ENCODE data around the gene KRT40.

KRT40 gene

DNA sequence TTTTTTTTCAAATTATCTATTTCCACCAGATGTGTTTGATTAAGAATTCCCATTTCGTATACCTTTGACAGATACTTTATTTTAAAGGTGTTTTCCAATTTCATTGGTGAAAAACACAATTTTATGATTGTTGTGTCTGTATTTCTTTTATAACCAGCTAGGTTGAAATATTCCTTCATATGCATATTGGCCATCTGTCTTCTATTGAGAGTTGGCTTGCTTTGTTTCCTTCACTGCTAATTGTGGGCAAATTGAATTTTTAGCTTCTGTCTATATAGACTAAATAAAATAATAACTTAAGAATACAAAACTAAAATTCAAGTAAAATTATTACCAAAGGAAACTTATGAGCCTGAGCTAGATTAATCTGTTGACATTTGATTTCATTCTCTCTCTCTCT lies 11.0 kb upstream of the KRT40 start:
- no peak for DNase-seq

DNA sequence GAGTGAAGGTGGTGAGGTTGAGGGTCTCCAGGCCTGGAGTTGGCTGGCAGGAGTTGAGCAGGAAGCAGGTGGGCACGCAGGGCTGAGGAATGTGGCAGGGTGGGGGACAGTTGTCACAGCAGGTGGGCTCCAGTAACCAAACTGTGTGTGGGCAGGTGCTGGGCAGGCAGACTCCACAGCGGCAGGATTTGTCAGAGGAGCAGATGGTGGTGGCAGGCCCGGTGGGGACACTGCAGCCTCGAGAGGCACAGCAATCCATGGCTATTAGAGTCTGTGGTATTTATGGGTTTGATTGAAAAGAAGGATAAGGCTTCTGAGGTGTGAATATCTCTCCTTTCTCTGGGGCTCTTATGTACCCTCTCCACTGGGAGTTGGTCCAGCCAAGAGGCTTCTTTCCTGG lies 9.7 kb upstream of the KRT40 start, which contains the start of gene KRTAP3-3:
Gene KRTAP3-3, minus strand, starts transcription at position 326 of the 400 bp plus-strand sequence. Its CDS starts 67 bp downstream, at position 259.
- DNase-seq, result no peak

DNA sequence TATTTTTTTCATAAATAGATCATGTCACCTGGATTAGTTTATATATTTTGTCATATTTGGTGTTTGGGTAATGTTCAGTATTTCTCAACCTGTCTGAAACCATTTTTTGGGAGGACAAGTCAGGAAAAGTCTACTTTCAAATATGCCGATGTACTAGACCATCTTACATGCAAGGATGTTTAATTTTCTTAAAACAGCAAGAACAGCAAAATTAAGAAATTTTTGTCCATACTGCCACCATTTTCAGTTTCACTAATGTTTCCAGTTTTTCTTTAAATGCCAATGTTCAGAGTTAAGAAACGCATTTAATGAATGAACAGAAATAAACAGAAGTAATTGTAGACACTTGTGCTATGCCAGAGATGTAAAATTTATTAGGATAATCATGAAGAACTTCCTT lies 9.0 kb upstream of the KRT40 start:
- DNase-seq, result no peak

DNA sequence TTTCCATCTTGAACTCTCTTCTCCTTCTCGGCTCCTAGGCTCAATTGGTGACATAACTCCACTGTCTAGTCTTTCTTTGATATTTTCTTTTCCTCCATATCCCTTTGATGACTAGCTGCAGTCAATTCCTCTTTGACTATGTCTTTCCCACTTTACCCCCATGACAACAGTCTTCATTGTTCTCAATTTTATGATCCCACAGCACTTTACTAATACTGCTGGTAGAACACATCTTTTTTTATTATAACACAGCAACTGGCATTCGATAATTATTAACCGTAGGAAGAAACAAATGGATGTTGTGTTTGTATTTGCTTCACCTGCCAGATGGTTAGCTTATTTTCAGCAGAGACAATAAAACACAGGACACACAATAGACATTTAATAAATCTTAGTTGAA lies 8.5 kb upstream of the KRT40 start:
- DNase-seq, result no peak

DNA sequence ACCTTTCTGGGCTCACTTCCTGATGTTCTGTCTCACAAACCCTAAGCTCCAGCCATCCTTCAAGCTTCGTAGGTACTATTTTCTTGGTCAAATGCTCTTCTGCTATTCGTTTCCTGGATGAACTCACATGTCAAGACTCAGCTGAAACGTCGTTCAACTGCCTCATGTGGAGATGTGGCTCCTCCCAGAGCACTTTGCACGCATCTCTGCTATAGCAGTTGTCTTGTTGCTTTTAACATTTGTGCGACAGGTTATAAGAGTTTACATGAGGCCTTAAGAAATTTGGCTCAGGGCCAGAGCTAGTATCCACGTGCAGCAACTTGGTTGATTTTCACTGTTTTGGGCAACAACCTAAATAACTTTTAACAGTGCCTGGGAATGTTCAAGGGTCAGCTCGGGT lies 2.8 kb upstream of the KRT40 start:
- no peak for DNase-seq

DNA sequence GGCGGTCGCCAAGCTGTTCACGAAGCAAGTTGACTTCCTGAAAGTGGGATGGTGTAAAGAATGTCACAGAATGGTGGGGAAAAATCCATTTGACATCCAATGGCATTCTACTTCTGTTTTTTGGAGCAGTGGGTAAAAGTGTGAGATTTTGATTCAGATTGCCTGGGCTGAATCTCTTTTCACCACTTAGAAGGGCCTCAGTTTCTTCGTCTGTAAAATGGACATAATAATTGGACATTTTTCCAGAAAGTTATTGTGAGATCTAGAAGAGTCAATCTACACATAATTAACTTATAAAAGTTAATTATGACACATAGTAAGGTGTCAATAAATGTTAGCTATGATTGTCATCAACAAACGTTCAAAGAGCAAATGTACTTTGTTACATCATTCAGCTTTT lies 3.0 kb downstream of the KRT40 start:
- DNase-seq, result no peak

DNA sequence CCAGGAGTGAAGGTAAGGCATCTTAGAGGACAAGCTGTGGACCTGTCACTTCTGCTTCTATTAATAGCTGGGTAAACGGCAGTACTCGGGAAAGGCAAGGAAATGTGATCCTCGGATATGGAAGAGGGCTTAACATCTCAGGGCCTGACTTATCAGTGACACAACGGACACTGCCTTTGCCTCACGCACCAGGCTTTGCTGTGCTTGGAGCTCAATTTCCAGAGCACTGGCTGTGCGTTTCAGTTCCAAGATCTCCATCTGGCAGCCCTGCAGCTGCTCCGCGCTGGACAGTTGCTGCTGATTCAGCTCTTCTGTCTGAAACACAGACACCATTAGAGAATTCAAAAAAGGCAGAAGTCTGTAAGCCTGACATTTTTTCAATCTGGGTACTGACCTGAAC lies 3.5 kb downstream of the KRT40 start:
- no peak for DNase-seq

DNA sequence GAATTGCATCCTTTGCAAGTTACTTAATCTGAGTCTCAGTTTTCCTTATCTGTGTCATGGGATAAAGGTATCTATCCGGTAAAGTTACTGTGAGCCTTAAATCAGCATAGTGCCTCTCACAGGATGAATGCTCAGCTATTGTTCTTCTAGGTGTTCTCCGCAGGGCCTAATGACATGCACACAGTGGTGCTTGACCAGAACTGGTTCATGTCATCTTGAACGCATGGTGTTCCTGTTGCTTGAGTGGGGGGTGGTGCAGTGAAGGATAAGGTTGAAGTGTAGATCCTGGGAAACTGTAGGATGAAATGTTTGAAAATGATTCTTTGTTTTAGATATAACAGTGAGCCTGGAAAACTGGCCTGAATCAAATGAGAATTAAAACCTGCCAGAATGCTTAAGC lies 4.0 kb downstream of the KRT40 start:
- DNase-seq, result no peak

DNA sequence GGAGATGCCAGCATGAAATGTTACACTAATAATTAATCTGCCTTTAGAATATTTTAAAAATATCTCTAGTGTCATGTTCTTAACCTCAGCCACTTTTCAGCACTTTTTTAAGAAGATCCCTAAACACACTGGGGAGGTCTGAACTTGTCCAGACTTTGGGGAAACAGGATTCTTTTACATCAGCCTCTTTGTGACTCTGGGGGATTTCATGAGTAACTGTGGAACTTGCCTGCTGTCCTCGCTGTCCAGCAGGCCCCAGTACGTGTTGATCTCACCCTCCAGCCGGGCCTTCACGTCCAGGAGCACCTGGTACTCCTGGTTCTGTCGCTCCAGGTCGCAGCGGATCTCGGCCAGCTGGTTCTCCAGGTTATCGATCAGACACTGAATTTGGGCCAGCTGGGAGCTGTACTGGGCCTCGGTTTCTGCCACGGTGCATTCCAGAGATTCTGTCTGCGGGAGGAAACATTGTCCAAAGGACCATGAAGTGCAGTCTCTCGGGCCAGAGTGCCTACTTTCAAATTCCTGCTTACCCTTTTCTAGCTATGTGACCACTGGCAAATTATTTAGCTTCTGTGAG lies 5.5 kb downstream of the KRT40 start:
- no peak for DNase-seq

DNA sequence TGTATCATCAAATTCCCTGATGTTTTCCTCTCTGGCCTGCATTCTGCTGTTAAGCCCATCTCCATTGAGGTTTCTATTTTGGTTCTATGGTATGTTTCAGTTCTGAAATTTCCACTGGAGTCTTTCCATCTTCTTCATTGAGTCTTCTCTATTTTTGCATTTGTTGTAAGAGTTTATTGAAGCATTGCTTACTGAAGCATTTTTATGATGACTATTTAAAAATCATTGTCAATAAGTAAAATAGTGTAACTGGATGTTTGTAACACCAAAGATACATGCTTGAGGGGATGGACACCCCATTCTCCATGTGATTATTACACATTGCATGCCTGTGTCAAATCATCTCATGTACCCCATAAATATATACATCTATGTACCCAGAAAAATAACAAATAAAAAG lies 8.6 kb downstream of the KRT40 start:
- no peak for DNase-seq

DNA sequence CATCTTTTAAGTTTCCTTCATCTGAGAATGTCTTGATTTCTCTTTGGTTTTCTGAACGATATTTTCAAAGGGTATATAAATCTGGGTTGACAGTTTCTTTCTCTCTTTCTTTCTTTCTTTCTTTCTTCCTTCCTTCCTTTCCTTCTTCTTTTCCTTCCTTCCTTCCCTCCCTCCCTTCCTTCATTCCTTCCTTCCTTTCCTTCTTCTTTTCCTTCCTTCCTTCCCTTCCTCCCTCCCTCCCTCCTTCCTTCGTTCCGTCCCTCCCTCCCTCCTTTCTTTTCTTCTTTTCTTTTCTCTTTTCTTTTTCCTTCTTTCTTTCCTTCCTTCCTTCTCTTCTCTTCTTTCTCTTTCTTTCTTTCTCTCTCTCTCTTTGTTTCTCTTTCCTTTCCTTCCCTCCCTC lies 9.8 kb downstream of the KRT40 start:
- no peak for DNase-seq

DNA sequence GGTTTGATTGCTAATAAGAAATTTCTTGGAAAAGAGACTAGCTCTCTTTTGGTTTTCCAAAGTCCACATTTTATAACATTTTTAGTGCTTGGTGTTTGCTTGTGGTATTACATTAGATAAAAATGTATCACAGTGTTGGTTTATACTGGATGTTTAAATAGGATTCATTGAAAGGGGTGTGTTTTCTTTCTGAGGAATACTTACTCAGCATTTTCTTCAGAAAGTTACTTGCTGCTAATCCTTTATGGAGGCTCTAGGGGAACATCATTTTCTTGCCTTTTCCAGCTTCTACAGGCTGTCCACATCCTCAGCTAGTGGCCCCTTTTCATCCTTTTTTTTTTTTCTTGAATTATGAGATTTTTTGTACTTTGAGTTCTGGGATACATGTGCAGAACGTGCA lies 16.5 kb downstream of the KRT40 start:
- DNase-seq, result no peak

DNA sequence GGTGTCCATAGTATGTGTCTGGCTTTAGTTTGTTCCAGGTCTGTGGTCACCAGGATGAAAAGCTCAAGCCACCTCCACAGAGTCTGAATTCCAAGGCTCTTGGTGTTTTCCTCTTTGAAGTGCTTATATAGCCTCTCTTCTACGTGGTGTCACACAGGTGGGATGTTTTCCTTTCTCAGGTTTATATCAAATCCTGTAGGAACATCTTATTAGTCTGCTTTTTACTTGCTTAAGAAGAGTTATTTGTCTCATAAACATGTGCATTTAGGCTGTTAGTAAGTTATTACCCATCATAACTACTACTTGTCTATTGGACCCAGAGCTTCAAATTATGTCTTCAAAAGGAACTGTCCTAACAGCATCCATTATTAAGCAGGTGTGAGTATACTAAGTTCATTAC lies 17.3 kb downstream of the KRT40 start, which contains the start of gene KRT39:
Gene KRT39, minus strand, starts transcription at position 101 of the 400 bp plus-strand sequence. Its CDS starts 92 bp downstream, at position 9.
- no peak for DNase-seq

DNA sequence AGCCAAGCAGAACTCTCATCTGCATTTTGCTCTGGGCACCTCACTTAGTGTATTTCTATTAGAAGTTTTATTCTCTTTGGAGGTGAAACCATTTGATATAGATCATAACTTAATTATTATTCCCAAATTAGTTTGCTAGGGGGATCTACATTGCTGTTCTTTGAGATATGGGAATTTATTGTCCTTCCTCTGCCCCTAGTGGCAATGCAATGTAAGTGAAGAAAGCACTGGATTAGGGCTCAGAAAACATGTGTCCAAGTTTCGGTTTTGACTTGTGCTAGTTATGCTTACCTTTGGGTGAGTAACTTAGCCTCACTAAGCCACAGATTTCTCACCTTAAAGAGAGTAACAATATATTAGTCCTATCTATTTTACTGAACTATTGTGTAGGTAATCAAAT lies 20.3 kb downstream of the KRT40 start:
- DNase-seq, result no peak

DNA sequence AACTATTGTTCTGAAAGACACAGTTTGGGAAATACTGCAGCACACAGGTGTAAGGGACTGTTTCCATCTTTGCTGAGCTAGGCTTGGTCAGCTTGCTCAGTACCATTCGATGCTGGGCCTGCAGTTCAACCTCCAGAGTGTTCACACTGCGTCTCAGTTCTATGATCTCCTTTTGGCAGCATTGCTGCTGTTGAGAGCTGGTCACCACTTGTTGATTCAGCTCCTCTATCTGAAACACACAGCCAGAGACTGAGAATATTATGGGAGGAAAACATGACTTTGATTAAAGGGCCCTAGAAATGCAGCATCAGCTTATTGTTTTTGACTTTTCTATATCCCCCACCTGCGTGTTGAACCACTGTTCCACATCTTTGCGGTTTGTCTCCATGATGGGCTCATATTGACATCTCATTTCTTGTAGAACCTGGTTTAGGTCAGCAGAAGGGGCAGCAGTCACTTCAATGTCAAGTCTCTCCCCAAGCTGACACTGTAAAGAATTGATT lies 22.0 kb downstream of the KRT40 start:
- no peak for DNase-seq

DNA sequence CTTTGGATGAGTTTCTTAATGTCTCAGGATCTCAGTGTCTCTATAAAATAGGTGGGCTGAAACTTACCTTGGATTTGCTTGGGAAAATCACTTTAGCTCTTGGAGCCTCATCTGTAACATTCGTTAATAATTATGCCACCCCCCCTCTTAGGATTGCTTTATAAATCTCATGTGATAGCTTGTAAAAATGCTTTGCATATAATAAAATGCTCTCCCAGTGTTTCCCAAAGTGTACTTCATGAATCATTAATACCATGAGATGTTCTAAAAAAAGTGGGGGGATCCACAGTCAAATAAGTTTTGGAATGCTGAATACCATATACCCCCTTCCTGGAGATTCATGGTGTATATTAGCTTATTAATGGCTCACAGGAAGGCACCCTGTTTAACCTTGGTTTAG lies 22.5 kb downstream of the KRT40 start:
- no peak for DNase-seq

DNA sequence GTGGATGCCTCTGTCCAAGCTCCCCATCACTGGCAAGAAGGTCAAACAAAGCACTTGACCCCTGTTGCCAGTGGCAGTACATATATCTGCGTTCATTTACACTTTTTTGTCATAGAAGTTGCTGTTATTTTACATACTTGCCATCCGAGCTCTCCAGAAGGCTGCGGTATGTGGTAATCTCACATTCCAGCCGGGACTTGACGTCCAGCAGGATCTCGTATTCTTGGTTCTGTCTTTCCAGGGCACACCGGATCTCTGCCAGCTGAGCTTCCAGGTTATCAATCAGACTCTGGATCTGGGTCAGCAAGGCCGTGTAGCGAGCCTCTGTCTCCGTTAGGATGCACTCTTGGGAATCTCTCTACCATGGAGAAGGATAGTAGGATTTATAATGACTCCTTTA lies 24.0 kb downstream of the KRT40 start:
- no peak for DNase-seq

DNA sequence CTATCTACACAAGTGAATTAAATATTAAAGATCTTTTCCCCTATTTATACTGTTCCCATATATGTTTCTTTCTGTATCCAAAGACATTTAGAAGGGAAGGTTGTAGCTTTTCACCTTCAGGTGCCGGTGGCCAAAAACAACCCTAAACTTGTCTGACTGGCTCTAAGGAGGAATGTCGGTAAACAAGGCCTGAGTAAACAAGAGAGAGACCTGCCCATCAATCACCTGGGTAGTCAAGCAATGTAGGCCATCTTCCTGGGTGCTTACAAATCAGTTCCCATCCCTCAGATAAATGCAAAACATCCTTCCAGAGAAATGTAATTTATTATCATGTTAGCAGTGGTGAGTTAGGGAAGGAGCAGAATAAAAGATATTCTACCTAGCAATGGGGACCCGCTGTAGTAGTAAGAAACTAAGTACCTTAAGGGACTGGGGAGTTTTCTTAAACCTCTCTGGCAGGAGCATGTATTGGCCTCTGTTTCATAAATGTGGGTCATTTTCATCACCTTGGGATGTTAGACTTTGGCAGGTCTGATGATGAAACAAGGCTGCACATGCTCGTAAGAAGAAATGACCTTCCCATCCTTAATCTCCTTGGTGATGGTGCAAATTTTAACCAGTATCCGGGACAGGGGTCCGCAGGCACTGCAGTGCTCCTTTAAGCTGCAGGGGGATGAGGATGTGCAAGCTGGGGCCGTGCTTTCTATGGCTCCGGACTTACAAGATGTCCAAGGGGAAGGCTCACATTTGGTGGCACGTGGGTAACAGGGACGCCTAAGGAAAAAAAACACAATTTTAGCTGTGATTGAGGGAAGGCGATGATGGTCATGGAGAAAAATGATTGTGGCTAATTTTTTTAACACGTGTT lies 25.8 kb downstream of the KRT40 start:
- peak; percentile 17 for DNase-seq

DNA sequence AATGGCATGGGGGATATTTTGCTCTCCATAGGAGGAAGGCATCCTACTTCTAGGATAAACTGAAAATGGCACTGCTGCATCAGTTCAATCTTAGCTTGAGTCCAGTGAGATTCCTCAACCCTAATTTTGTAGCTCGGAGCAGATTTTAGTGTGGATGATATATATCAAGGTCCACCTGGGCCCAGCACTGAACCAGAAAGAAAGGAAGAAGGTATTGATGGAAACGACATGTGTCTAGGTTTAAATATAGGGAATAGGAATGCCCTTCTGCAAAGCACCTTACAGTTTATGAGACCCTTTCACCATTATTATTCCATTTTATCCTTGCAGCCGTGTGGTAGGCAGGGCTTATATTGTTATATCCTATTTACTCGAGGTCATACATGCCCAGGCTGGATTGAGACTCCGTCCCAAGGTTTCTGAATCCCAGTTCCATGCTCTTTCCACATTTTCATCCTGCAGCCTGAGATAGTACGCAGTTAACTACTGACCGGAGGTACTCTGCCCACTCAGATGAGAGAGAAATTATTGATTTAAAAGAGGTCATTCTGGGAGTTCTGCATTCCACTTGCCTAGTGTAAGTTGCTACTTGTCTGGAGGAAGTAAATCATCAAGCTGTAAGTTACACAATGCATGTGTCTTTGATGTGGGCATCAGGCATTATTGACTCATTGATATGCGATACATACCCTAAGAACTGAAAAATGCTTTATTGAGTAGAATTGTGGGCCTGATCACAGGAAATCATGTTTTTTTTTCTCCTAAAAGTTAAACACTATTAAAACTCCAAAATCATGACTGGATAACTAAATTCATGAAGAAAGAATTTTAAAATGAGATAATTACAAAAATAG lies 27.5 kb downstream of the KRT40 start:
- DNase-seq, result no peak

DNA sequence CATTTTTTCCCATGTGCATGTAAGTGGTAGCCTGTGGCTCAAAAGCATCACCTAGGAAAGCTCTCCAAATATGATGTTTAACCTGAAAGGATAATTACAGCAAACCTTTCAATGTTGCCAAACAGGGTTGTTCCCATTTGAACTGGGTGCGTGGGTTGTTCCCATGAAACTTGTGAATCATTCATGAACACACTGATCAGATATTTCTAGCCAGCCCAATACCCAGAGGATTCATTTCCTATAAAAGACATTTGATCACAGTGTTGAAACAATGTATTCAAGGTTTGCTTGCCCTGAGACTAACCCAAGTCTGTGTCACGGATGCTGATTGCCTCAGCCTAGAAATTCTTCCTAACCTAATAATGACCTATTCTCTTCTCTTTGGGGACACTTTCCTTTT lies 30.2 kb downstream of the KRT40 start:
- DNase-seq, result no peak

DNA sequence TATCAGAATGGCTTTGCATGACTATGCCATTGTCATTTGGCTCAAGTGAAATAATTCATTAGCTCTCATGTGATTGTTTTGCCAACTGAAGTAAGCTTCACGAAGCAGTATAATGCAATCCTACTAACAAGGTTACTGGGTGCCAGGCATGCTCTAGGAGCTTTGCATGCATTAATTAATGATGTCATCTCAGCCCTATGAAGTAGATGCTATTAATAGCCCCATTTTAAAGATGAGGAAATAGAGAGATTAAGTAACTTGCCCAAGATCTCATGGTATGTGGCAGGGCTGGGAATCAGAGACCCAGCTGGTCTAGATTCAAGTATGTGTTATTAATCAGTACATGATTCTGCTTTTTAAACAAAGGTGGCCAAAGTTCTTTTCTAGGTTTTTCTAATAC lies 31.5 kb downstream of the KRT40 start:
- DNase-seq, result no peak

DNA sequence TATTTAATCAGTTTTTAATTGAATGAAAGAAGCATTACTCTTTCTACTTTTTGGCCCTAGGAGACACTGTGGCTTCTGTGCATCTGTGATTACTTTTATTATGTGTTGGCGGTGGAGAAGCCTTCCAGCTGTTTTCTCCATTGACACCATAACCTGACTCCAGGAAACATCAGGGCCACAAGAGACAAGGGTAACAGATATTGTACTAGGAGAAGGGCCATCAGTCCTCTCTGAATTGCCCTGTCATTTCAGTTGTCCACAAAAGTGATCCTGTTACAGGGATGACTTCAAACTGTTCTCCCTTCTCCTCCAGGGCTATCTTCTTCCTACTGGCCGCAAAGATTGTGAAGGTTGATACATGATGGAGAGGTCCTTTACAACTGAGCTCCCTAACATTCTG lies 32.0 kb downstream of the KRT40 start:
- DNase-seq, result no peak

DNA sequence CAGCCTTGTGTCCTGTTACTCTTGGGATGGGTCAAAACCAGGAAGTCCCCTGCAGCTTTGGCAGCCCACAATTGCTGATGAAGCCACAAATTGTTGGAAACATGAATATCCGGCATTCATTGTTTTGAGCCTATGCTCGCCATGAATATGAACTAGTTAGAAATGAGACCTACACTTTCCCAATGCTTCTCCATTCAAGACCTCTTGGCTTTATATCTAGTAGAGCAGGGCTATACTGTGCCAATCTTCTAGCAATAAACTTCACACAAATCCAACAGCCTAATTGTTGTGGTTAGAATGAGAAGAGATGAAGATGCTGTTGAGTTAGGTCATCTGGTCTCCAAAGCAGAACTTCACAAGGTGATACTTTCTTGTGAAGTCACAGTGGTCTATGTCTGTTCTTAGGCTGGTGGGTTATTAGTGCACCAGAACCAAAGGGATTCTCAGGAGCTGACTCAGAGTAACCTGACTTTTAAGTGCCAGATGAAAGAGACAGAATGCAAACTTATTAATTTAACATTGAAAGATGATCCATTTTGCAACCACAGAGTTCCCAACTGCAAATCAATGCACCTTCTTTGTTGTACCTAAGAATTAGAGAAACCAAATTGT lies 33.0 kb downstream of the KRT40 start:
- DNase-seq, result no peak

Data from NCI-H2029 (cell line).